Measurements from ENCODE around the gene PDE9A. TPM values are rescaled to one million over a fixed set of nuclear protein-coding genes. Genes with fewer than 3 reads are reported as not detected.

Gene PDE9A
- total RNA-seq, 2 donors from 2014 or later = 45.9 to 62.4 TPM

GRCh38 chr21:42638266-42638863 is 15.1 kb upstream of the PDE9A start:
- WGBS, 2 experiments (ENCODE audit: insufficient coverage in 1 of 2, insufficient read length in 1 of 2) = 78 to 91% methylated on average over 13 to 19 of the region's 19 CpGs
- H3K27ac ChIP-seq (ENCODE audit: low read depth, low read length) = no peak overlapping the region

GRCh38 chr21:42639646-42640152 is 13.7 kb upstream of the PDE9A start:
- H3K9me3 ChIP-seq (ENCODE audit: control insufficient read depth, low read length) = no peaks in the 10 kb centered on the region
- DNase-seq = no peak
- no peak for TF ChIP-seq CTCF (conservative IDR thresholded peaks at IDR 0.05)
- H3K4me1 Mint-ChIP-seq = peaks cover 3% of the 10 kb centered on the region
- peaks cover 11% of the 10 kb centered on the region for H3K27me3 ChIP-seq (ENCODE audit: control insufficient read depth, insufficient read depth, low read length, poor library complexity, severe bottlenecking)
- no peaks in the 10 kb centered on the region for H3K36me3 Mint-ChIP-seq (ENCODE audit: low read depth)
- H3K4me1 ChIP-seq (ENCODE audit: control insufficient read depth, insufficient read depth, low read length) = no peaks in the 10 kb centered on the region
- no peak overlapping the region for H3K9ac ChIP-seq (ENCODE audit: extremely low read depth, low read length, poor library complexity, severe bottlenecking)
- no peaks in the 10 kb centered on the region for H3K9me3 Mint-ChIP-seq
- H3K4me3 ChIP-seq (ENCODE audit: low read length) = no peak overlapping the region
- no peaks in the 10 kb centered on the region for H3K36me3 ChIP-seq (ENCODE audit: control insufficient read depth, insufficient read depth, low read length)
- H3K27me3 Mint-ChIP-seq (ENCODE audit: insufficient read depth) = peaks cover 17% of the 10 kb centered on the region
- H3K27ac ChIP-seq (ENCODE audit: low read depth, low read length) = no peak overlapping the region
- no peak overlapping the region for H3K27ac Mint-ChIP-seq
- 94 to 97% methylated on average over 7 to 8 of the region's 8 CpGs for WGBS, 2 experiments (ENCODE audit: insufficient coverage in 1 of 2, insufficient read length in 1 of 2)
- no peak overlapping the region for H3K4me3 Mint-ChIP-seq

More at GRCh38 chr21:42638266-42638863, 15.1 kb upstream of the PDE9A start:
- H3K4me3 Mint-ChIP-seq = no peak overlapping the region
- H3K4me3 ChIP-seq (ENCODE audit: low read length) = no peak overlapping the region
- H3K36me3 ChIP-seq (ENCODE audit: control insufficient read depth, insufficient read depth, low read length) = no peaks in the 10 kb centered on the region
- H3K4me1 Mint-ChIP-seq = peaks cover 3% of the 10 kb centered on the region
- no peaks in the 10 kb centered on the region for H3K9me3 Mint-ChIP-seq
- no peaks in the 10 kb centered on the region for H3K36me3 Mint-ChIP-seq (ENCODE audit: low read depth)
- H3K27me3 Mint-ChIP-seq (ENCODE audit: insufficient read depth) = peaks cover 14% of the 10 kb centered on the region
- peaks cover 11% of the 10 kb centered on the region for H3K27me3 ChIP-seq (ENCODE audit: control insufficient read depth, insufficient read depth, low read length, poor library complexity, severe bottlenecking)
- H3K4me1 ChIP-seq (ENCODE audit: control insufficient read depth, insufficient read depth, low read length) = no peaks in the 10 kb centered on the region
- H3K9me3 ChIP-seq (ENCODE audit: control insufficient read depth, low read length) = no peaks in the 10 kb centered on the region
- TF ChIP-seq CTCF (conservative IDR thresholded peaks at IDR 0.05) = no peak
- DNase-seq = no peak
- no peak overlapping the region for H3K27ac Mint-ChIP-seq
- no peak overlapping the region for H3K9ac ChIP-seq (ENCODE audit: extremely low read depth, low read length, poor library complexity, severe bottlenecking)

- 92 to 100% methylated on average over 1 to 4 of the region's 4 CpGs for WGBS, 2 experiments (ENCODE audit: insufficient coverage in 1 of 2, insufficient read length in 1 of 2)
These were observed 12.9 kb upstream of the PDE9A start for GRCh38 chr21:42640486-42640885.

More at GRCh38 chr21:42640486-42640885, 12.9 kb upstream of the PDE9A start:
- no peak overlapping the region for H3K4me3 ChIP-seq (ENCODE audit: low read length)
- H3K4me3 Mint-ChIP-seq = no peak overlapping the region
- no peak for DNase-seq
- H3K27ac ChIP-seq (ENCODE audit: low read depth, low read length) = no peak overlapping the region
- no peak for TF ChIP-seq CTCF (conservative IDR thresholded peaks at IDR 0.05)
- peaks cover 19% of the 10 kb centered on the region for H3K27me3 Mint-ChIP-seq (ENCODE audit: insufficient read depth)
- H3K9ac ChIP-seq (ENCODE audit: extremely low read depth, low read length, poor library complexity, severe bottlenecking) = no peak overlapping the region
- H3K9me3 ChIP-seq (ENCODE audit: control insufficient read depth, low read length) = no peaks in the 10 kb centered on the region
- peaks cover 6% of the 10 kb centered on the region for H3K27me3 ChIP-seq (ENCODE audit: control insufficient read depth, insufficient read depth, low read length, poor library complexity, severe bottlenecking)
- no peaks in the 10 kb centered on the region for H3K36me3 Mint-ChIP-seq (ENCODE audit: low read depth)
- no peaks in the 10 kb centered on the region for H3K4me1 ChIP-seq (ENCODE audit: control insufficient read depth, insufficient read depth, low read length)
- peaks cover 3% of the 10 kb centered on the region for H3K4me1 Mint-ChIP-seq
- H3K36me3 ChIP-seq (ENCODE audit: control insufficient read depth, insufficient read depth, low read length) = no peaks in the 10 kb centered on the region
- H3K9me3 Mint-ChIP-seq = no peaks in the 10 kb centered on the region
- no peak overlapping the region for H3K27ac Mint-ChIP-seq
